Stimulated activated naive CD4-positive, alpha-beta T cell treated with Interleukin-2 at 50 U/mL for 16 hours (primary cell): ENCODE measurements around the gene WRNIP1.
"Not testable (repeated sequence)": the region's sequence is repeated elsewhere in the genome, so short reads cannot be mapped to it uniquely, and the experiment has no call there.

Experiments used
- DNase-seq: peaks from one replicate; lab custom pipeline; 2025; lab: John Stamatoyannopoulos, UW

Gene WRNIP1

DNA sequence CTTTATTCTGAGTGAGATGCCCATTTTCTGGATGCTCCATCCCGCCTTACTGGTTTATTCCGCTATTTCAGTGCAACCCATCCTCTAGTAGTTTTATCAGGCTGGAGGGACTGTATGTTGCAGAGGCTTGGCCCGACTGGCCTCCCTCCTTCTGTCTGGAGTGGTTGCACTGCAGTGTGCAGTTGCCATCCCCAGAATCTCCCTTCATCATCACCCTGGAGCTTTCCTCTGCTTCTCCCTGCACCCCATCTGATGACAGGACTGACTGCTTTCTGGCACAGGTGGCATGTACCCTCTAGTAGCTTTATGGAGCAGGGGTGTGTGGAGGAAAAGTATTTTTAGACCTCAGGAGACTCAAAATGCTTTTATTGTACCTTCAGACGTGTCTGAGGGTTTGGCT is 21.1 kb downstream of the WRNIP1 start:
- no peak for DNase-seq

DNA sequence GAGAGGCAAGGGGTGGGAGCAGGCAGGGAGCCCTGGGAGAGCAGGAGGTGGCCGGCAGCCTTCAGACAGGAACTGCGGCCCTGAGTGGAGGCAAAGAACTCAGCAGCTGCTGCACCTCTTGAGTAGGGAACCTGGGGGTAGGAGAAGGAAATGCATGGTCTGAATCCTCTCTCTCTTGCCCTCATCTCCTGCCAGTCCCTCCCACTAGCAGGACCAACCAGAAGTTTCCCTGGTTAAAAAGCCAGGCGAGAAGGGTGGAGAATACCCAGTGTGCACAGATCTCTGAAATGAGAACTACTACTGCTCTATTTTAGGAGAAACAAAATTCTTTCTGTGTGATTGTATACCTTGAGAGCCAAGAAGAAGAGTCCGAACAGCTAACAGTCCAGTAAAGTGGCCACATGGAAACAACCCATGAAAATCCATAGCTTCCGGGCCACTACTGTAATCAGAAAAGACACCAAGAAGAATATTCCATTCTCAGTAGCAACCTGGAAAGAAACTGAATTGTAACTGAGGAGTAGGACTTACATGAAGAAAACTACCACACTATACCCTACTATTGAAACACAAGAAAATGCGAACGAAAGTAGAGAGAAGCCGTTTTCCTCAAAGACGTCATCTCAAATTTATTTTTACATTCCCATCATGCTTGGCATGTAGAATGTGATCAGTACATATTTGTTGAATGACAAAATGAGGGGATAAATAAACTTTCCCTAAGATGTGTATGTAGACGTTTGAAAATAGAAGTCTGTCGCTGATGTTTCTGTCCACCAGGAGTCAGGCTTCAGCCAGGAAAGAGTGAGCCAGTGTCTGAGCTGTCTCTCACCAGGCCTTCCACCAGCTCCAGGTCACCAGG is 25.6 kb downstream of the WRNIP1 start:
- peak; percentile 30 for DNase-seq

- DNase-seq: no peak
Measured at GRCh38 chr6:2791450-2791974, 26.3 kb downstream of the WRNIP1 start.

GRCh38 chr6:2792330-2793110 is 27.3 kb downstream of the WRNIP1 start:
- DNase-seq: no peak

DNA sequence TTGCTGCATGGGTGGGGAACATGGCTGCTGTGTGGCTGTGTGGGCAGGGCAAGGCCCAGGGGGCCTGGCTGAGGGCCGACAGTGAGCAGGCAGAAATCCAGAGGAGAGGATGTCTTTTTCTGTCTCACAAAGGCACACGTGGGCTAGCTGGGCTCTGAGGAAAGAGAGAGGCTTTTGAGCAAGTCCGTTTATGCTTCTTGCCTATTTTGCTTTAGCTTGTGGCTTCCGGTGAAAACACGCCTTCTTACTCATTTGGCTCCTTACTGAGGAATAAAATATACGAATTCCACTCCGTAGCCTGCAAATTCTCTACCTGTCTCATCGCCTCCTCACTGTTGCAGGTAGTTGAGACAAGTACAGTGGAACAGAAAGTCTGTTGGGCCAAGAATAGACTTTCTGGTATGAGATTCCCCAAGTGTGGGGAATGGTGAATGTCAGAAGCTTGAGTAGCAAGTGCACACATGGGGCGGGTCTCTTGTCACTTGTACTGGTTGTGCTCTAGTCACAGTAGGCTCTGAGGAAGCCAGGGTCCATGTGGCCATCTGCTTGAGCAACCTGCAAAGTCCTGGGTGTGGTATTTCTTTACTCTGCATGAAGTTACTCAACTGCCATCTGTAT is 28.4 kb downstream of the WRNIP1 start:
- DNase-seq: no peak

GRCh38 chr6:2794171-2794730 is 29.1 kb downstream of the WRNIP1 start:
- no peak for DNase-seq

- DNase-seq: no peak
Measured at GRCh38 chr6:2795162-2795561, 30.0 kb downstream of the WRNIP1 start.

DNA sequence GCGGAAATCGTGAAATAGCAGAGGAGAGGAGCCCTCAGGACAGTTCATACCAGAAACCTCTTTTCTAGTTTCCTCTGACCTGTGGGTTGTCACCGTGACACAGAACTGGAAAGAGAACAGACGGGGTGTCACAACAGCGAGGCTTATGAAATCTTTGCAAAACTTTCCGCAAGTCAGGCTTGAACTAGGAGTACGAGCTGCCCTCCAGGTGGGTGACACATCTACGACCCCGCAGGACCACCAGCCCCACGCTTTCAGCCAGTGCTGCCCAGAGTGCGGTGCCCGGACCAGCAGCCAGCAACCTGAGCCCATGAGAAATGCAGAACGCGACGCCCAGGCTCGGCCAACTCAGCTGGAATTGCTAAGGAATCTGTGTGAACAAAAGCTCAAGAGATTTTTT is 30.8 kb downstream of the WRNIP1 start:
- no peak for DNase-seq

DNA sequence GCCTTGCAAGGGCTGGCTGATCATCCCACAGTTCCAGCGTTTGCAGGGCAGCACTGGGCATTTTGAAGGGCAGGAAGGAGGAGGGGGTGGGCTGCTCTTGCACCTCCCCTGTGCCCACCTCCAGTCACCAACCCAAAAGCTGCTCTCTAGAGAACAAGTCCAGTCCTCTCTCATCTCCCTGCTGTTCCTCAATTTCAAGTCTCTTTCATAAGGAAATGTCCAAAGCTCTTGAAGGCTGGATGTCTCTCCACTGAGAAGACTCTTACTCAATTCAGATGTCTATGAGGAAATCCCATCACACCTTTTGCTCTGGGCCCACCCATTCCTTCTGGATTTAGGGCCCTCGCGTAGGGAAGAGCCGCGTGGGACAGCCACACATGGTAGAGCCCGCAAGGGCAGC is 31.7 kb downstream of the WRNIP1 start:
- DNase-seq: no peak

- no peak for DNase-seq
Measured at GRCh38 chr6:2797564-2798031, 32.4 kb downstream of the WRNIP1 start.

- DNase-seq: no peak
Measured at GRCh38 chr6:2798586-2799134, 33.5 kb downstream of the WRNIP1 start.

DNA sequence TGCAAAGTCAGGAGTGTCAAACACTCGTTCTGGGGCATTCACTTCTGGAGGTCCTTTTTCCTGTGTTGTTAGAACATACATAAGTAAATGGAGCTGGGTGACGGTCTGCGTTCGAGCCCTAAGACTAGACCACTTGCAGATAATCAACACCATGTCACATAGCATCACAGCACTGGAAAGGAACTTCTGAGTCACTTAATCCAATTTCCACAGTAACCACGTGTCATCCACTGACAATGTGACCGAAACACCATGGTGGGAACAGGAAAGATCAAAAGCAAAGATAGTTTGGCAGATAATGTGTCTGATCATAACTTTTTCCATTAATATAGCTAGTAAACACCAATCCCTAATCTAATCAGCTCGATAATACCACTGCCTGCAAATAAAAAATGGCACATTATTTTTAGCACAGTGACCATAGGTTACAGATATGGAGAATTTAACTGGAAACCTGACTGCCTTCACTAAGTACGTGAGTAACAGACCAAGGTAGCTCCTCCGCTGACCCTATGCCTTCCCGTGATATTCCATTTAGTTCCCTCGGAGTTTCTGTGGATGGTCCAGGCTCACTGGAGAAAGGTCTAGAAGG is 34.8 kb downstream of the WRNIP1 start:
- no peak for DNase-seq

DNA sequence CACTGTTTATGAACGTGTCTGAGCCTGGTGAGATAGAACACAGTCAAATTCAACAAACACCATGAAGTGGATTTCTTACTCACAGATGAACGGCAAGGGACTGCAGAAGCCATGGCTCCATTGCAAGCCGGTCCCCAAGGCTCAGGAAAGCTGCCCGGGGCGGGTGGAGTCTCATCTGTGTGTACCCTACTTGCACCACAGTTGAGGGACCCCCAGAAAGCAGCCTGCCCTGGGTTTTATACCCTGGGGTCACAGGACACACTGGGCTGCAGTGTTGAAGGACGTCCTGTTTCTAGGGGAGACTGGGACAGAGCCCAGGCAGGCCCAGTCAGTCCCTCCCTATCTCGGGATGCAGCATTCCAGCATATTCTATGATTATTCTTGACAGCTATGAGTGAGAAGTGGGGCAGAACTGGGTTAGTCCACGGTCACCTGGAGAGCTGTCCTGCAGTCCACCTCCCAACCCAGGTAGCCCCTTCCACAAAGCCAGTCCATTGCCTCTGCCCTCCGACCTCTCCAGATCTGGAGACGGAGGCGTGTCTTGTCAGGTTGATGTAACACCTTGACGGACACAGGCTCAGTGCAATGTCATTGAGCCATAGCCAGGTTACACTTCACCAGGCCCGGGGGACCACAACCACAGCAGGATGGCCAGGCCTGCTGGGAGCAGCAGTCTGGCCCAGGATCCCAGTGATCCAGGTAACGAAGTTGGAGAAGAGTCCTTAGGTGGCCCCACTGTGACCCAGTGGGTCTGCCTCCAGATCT is 35.5 kb downstream of the WRNIP1 start:
- no peak for DNase-seq

DNA sequence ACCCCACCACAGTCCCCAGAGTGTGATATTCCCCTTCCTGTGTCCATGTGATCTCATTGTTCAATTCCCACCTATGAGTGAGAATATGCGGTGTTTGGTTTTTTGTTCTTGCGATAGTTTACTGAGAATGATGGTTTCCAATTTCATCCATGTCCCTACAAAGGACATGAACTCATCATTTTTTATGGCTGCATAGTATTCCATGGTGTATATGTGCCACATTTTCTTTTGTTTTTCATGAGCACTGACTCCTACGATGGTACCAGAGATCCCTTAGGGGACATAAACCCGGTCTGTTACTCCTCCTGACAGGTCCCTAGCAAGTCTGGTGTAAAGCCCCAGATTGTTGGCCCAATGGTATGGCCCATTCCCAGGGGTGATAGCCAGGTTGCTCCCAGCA is 36.5 kb downstream of the WRNIP1 start:
- not testable (repeated sequence) for DNase-seq

DNA sequence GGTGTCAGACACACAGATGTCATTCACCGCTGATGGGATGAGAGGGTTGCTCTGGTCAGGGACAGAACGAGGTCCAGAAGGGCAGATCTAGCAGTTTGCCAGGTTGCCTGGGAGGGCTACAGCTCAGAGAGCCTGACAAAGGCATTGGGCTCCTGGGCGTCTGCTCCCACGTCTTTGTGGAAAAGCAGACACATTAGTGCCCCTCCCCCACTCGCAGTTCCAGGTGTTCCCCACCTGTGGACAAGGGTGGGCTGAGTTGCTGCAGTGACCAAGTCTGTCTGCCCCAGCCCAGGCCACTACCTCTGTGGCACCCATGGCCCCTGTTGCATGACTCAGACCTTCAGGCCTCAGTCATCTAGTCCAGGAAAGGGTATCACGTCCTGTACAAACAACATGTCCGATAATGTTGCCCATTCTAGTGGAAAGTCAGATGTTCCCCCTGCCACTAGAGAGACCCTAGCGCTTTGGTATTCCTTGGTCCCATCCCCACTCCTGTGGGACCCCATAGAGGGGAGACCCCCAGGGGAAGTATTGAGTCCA is 37.4 kb downstream of the WRNIP1 start:
- no peak for DNase-seq

- no peak for DNase-seq
Measured at GRCh38 chr6:2803731-2804429, 38.7 kb downstream of the WRNIP1 start.

DNA sequence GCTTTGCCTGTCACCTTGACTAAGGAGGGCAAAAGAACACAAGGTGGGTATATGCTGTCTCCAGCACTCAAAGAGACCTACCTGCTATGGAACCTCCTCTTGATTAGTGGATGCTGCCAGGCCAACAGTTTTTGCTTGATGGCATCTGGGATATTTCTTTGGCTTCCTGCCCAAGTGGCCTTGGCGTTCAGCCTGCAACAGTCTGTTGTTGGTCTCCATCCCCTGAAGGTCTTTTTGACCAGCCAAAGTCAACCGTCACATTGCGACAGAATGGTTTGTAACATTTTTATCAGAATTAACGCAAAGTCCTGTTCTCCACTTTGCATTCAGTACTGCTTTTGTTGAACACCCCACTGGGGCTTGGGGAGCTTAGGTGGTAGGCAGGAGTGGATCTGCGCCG is 39.3 kb downstream of the WRNIP1 start:
- no peak for DNase-seq

GRCh38 chr6:2805031-2805430 is 39.8 kb downstream of the WRNIP1 start:
- DNase-seq: no peak

GRCh38 chr6:2806644-2807043 is 41.5 kb downstream of the WRNIP1 start:
- no peak for DNase-seq
